Endothelial cell of umbilical vein (primary cell): ENCODE data around the gene AIF1. TPM values are rescaled to one million over a fixed set of nuclear protein-coding genes. Genes with fewer than 3 reads are reported as not detected.

Experiments used
- BruUV-seq: library from RNA; stranded (reverse); fragments of 400-500 nt; replicated peaks from 2 replicates; lab custom pipeline; 2021; lab: Mats Ljungman, UMichigan
- CTCF ChIA-PET: fragments of 300-600, 350-600 bp; sonication (Branson Sonifier 250); formaldehyde crosslinking; loops from one replicate; lab custom pipeline; 2021; ENCODE audit warnings: antibody characterized with exemption, inconsistent platforms; lab: Charles Lee
- POLR2A ChIA-PET: fragments of 300-600, 350-600 bp; sonication (Branson Sonifier 250); formaldehyde crosslinking; loops from one replicate; lab custom pipeline; 2021; ENCODE audit warnings: antibody characterized with exemption, inconsistent platforms; lab: Charles Lee
- DNase-seq: peaks from one replicate; pipeline ENCODE4 v3.0.0-alpha.2; 2011; ENCODE audit warnings: low read depth, low spot score
- FAIRE-seq: peaks from 2 replicates; lab custom pipeline; 2011; peaks lifted over from hg19 to GRCh38; lab: Jason Lieb, UNC
- H2AFZ ChIP-seq: 2 replicates; pipeline ENCODE4 v1.6.0; 2012; ENCODE audit warnings: low read depth, low read length, control low read depth, inconsistent platforms
- H3K27ac ChIP-seq: 2 replicates; pipeline ENCODE4 v1.5.1; 2011; ENCODE audit warnings: low read depth, mild to moderate bottlenecking, control low read depth, low read length, moderate library complexity; ENCODE audit not compliant: insufficient read depth
- H3K27me3 ChIP-seq, 2 experiments: 2 replicates each; pipeline versions ENCODE4 v1.6.0 to v1.6.1; 2011; ENCODE audit warnings: low read length in 2 of 2, mixed read lengths in 1 of 2; ENCODE audit not compliant: control insufficient read depth in 2 of 2, insufficient read depth in 2 of 2
- H3K36me3 ChIP-seq, 2 experiments: 2 replicates in 1 of 2; 3 replicates in 1 of 2; pipeline ENCODE4 v1.5.1; 2011; ENCODE audit warnings: low read length in 2 of 2, mild to moderate bottlenecking in 1 of 2, moderate library complexity in 1 of 2; ENCODE audit not compliant: control insufficient read depth in 2 of 2, insufficient read depth in 2 of 2; ENCODE audit errors: extremely low read depth in 1 of 2
- H3K4me1 ChIP-seq: 3 replicates; pipeline ENCODE4 v1.5.1; 2011; ENCODE audit warnings: mild to moderate bottlenecking, low read length; ENCODE audit not compliant: control insufficient read depth, insufficient read depth; ENCODE audit errors: extremely low read depth
- H3K4me2 ChIP-seq: 2 replicates; pipeline ENCODE4 v1.6.1; 2011; ENCODE audit warnings: low read length, control low read depth, mixed read lengths; ENCODE audit not compliant: insufficient read depth
- H3K4me3 ChIP-seq, 3 experiments: fragments of 200-600 bp in 1 of 3; sonication (generic), shearing (Covaris generic) in 1 of 3; replicated peaks in 1 of 3; 2 replicates each; pipeline ENCODE4 v1.5.1; 2011 to 2016; ENCODE audit warnings: control low read depth in 3 of 3, low read length in 3 of 3, mild to moderate bottlenecking in 2 of 3, inconsistent platforms in 1 of 3, low read depth in 1 of 3, moderate library complexity in 1 of 3; ENCODE audit not compliant: insufficient read depth in 1 of 3
- H3K79me2 ChIP-seq: 2 replicates; pipeline ENCODE4 v1.6.0; 2012; ENCODE audit warnings: low read length, inconsistent platforms; ENCODE audit not compliant: control insufficient read depth, insufficient read depth
- H3K9ac ChIP-seq: replicated peaks from 2 replicates; pipeline ENCODE3; 2011; ENCODE audit warnings: low read length, control low read depth; ENCODE audit not compliant: insufficient read depth; ENCODE audit errors: extremely low read depth
- H3K9me1 ChIP-seq: replicated peaks from 3 replicates; pipeline ENCODE4 v1.6.0; 2011; ENCODE audit warnings: mild to moderate bottlenecking, low read length; ENCODE audit not compliant: control insufficient read depth, insufficient read depth; ENCODE audit errors: extremely low read depth
- H3K9me3 ChIP-seq: replicated peaks from 2 replicates; pipeline ENCODE4 v1.5.1; 2012; ENCODE audit warnings: low read length, inconsistent platforms; ENCODE audit not compliant: control insufficient read depth, insufficient read depth
- H4K20me1 ChIP-seq: replicated peaks from 2 replicates; pipeline ENCODE3; 2011; ENCODE audit warnings: mild to moderate bottlenecking, low read length; ENCODE audit not compliant: control insufficient read depth, insufficient read depth; ENCODE audit errors: extremely low read depth
- CTCF ChIP-seq, 2 donors: IDR thresholded peaks; 1 replicate in 1 of 2; 2 replicates in 1 of 2; pipeline ENCODE4 v1.5.1; 2011; ENCODE audit warnings: low read length in 2 of 2, mild to moderate bottlenecking in 2 of 2, moderate library complexity in 2 of 2, control low read depth in 1 of 2, inconsistent platforms in 1 of 2, low read depth in 1 of 2; ENCODE audit not compliant: insufficient read depth in 1 of 2; ENCODE audit errors: extremely low read depth in 1 of 2
- EZH2 ChIP-seq: IDR thresholded peaks from 2 replicates; pipeline ENCODE4 v1.6.1; 2012; ENCODE audit warnings: borderline replicate concordance, low read depth, mild to moderate bottlenecking, moderate library complexity, low read length, inconsistent platforms; ENCODE audit not compliant: severe bottlenecking
- FOS ChIP-seq: IDR thresholded peaks from 2 replicates; pipeline ENCODE4 v1.6.1; 2011; ENCODE audit warnings: mild to moderate bottlenecking, low read length, moderate library complexity, borderline replicate concordance; ENCODE audit not compliant: insufficient read depth
- GATA2 ChIP-seq: IDR thresholded peaks from 2 replicates; pipeline ENCODE4 v1.7.0; 2011; ENCODE audit warnings: low read depth, mild to moderate bottlenecking, moderate library complexity, mixed read lengths, low read length; ENCODE audit not compliant: insufficient read length, insufficient read depth
- JUN ChIP-seq: IDR thresholded peaks from 2 replicates; pipeline ENCODE4 v1.6.1; 2011; ENCODE audit warnings: borderline replicate concordance, low read depth; ENCODE audit not compliant: insufficient read length, insufficient read depth
- MAX ChIP-seq: IDR thresholded peaks from 2 replicates; pipeline ENCODE4 v1.6.1; 2011; ENCODE audit not compliant: insufficient read depth, insufficient read length
- MYC ChIP-seq: IDR thresholded peaks from one replicate; pipeline ENCODE4 v1.6.1; 2011; ENCODE audit warnings: mild to moderate bottlenecking, low read depth, low read length
- POLR2A ChIP-seq: IDR thresholded peaks from 2 replicates; pipeline ENCODE4 v1.6.1; 2012; ENCODE audit warnings: low read depth, mild to moderate bottlenecking, control low read depth, low read length
- POLR2AphosphoS5 ChIP-seq: IDR thresholded peaks from 2 replicates; pipeline ENCODE4 v1.6.1; 2012; ENCODE audit warnings: low read depth, mild to moderate bottlenecking, control low read depth, low read length, moderate library complexity; ENCODE audit not compliant: insufficient read depth
- dilution Hi-C: fragments of 300-500 bp; cut with MboI; formaldehyde crosslinking; loops from one replicate; pipeline ENCODE4 v1.15.0; 2019; ENCODE audit warnings: low sequenced_read_pairs; ENCODE audit not compliant: extremely low pct_ligation_motif_present
- intact Hi-C: fragments of 100-400 bp; cut with micrococcal nuclease; formaldehyde crosslinking; loops from one replicate; pipeline ENCODE4 v1.10.0; 2022
- polyA plus RNA-seq, 4 experiments: library from polyadenylated mRNA; depleted of rRNA in 3 of 4; stranded (reverse) in 3 of 4; unstranded in 1 of 4; fragments of >200 nt; gene quantifications; 2 replicates each; pipeline versions ENCODE4 v1.2.1 to v1.2.3, GENCODE V29; 2011 to 2012; ENCODE audit warnings: missing spikeins in 1 of 4
- total RNA-seq: library from RNA; stranded (reverse); gene quantifications from 2 replicates; pipeline ENCODE4 v1.2.3, GENCODE V29; 2021

The AIF1 gene
- total and polyA plus RNA-seq, 2 donors (not counting 3 experiments of a cell fraction or from before 2014, with no cell fraction given): not detected

- peak overlapping the region; percentile 62 for H3K27ac ChIP-seq
- H3K36me3 ChIP-seq: peaks cover 3 to 4% of the 10 kb centered on the region in 2 experiments
- no peaks in the 10 kb centered on the region for H3K9me3 ChIP-seq
- peaks cover 41% of the 10 kb centered on the region for H3K4me1 ChIP-seq
- H3K9me1 ChIP-seq: no peaks in the 10 kb centered on the region
- peak overlapping the region; percentile 30 to 76 (median 70) for H3K4me3 ChIP-seq
- CTCF ChIA-PET: interaction anchor here (0.9 to 5.7 kb wide), 5 partner anchors 8 to 136 kb away, joined by 3 to 38 read pairs (median 3); partner anchors contain the start of genes BAG6 and VARS1
- FAIRE-seq (peak; percentile 64), DNase-seq (peak; percentile 22)
- peak overlapping the region; percentile 82 for H3K9ac ChIP-seq
- no peaks in the 10 kb centered on the region for H4K20me1 ChIP-seq
- peak overlapping the region; percentile 67 for H3K4me2 ChIP-seq
- BruUV-seq: no TSS peak
- POLR2A ChIA-PET: interaction anchor here (1.0 to 2.1 kb wide), 3 partner anchors 8 to 167 kb away, joined by 3 to 13 read pairs (median 4); partner anchors contain the start of genes BAG6, HSPA1B and PRRC2A
- no peak overlapping the region for H2AFZ ChIP-seq
- intact Hi-C loops: loop anchor here (1.0 to 10.0 kb wide), 4 partner anchors 8 to 535 kb away; partner anchors contain the start of genes BAG6, GPSM3 and PBX2
- dilution Hi-C loops: no loop called here
- no peak for TF ChIP-seq MYC
- TF ChIP-seq POLR2A: no peak
- TF ChIP-seq FOS: no peak
- no peak for TF ChIP-seq EZH2
- TF ChIP-seq POLR2AphosphoS5: no peak
- no peak for TF ChIP-seq CTCF (IDR thresholded peaks at IDR 0.05; ENCODE audit: extremely low read depth in 1 of 2, insufficient read depth in 1 of 2, low read depth in 1 of 2, low read length in 2 of 2)
- TF ChIP-seq GATA2: no peak
- no peak for TF ChIP-seq MAX
- TF ChIP-seq JUN: no peak
- no peaks in the 10 kb centered on the region for H3K27me3 ChIP-seq
- H3K79me2 ChIP-seq: peaks cover 28% of the 10 kb centered on the region
Measured at GRCh38 chr6:31659649-31660380, 44.8 kb downstream of the AIF1 start.
